ENCODE data around the gene METTL13.

METTL13 gene

GRCh38 chr1:171845998-171846397 is 64.5 kb downstream of the METTL13 start:
- no peak for DNase-seq (ENCODE audit: low read depth in 1 of 2, low spot score in 1 of 2)
- TF ChIP-seq JUND (IDR thresholded peaks at IDR 0.05; ENCODE audit: low read depth), result no peak
- in situ Hi-C loops (cut with HindIII; ENCODE audit: low pct_unique_long_range_greater_than_20kb, low sequenced_read_pairs), result no loop called here

Data from T47D (cell line).